Left lung (tissue), 10 donors: ENCODE results near the gene RREB1. TPM values are rescaled to one million over a fixed set of nuclear protein-coding genes. Genes with fewer than 3 reads are reported as not detected.

ENCODE experiments used
- ATAC-seq: fragments of 200-7000 bp; cut with Tn5 transposase; one replicate; pipeline ENCODE4 v1.9.1; 2020; ENCODE audit warnings: moderate library complexity
- DNase-seq, 4 donors: peaks; one replicate each; pipeline ENCODE4 v3.0.0-alpha.2; 2013 to 2020
- H3K27ac ChIP-seq, 2 donors: fragments of 200-600 bp; sonication (generic) in 1 of 2; one replicate each; pipeline versions ENCODE4 v1.5.0 to v1.8.0; 2020 to 2021
- H3K27me3 ChIP-seq, 2 donors: fragments of 200-600 bp; sonication (generic) in 1 of 2; one replicate each; pipeline versions ENCODE4 v1.5.0 to v1.8.0; 2020 to 2021
- H3K36me3 ChIP-seq, 2 donors: fragments of 200-600 bp; sonication (generic) in 1 of 2; one replicate each; pipeline versions ENCODE4 v1.5.0 to v1.8.0; 2020 to 2021
- H3K4me1 ChIP-seq, 2 donors: fragments of 200-600 bp; one replicate each; pipeline ENCODE4 v1.8.0; 2021
- H3K4me3 ChIP-seq, 2 donors: fragments of 200-600 bp; sonication (generic) in 1 of 2; one replicate each; pipeline versions ENCODE4 v1.5.0 to v1.8.0; 2020 to 2021; ENCODE audit warnings: mild to moderate bottlenecking in 1 of 2
- H3K9me3 ChIP-seq, 2 donors: fragments of 200-600 bp; sonication (generic) in 1 of 2; one replicate each; pipeline versions ENCODE4 v1.5.0 to v1.8.0; 2020 to 2021
- intact Hi-C, 2 donors: fragments of 100-400 bp; cut with DNase I; formaldehyde crosslinking; loops; one replicate each; pipeline versions ENCODE4 v1.11.2 to v1.14.2; 2022
- polyA plus RNA-seq, 6 donors: library from polyadenylated mRNA; unstranded; fragments of 120-200 nt; gene quantifications; one replicate each; pipeline ENCODE4 v1.2.1, GENCODE V29; 2013; ENCODE audit not compliant: insufficient read length in 6 of 6
- total RNA-seq, 2 donors: library from RNA; stranded (reverse); fragmentation: NEBNext Ultra II Directional; extraction: Animal tissue kit (Norgen Biotek cat#: 25700); gene quantifications; one replicate each; pipeline ENCODE4 v1.2.1, GENCODE V29; 2021
- TF ChIP-seq, protein P1 (sequence below), 2 donors: fragments of 200-600 bp; sonication (generic) in 1 of 2; IDR thresholded peaks; one replicate each; pipeline versions ENCODE4 v1.5.0 to v1.8.0; 2021; ENCODE audit warnings: antibody characterized with exemption in 2 of 2
- donor health status: DM: no; HTN: yes; CAD: no.
- donor health status: DM: no; HTN: no; CAD: no.

The RREB1 gene
- total and polyA plus RNA-seq, 8 donors: 24.1 to 54.0 (median 27.6) TPM

GRCh38 chr6:7240351-7240750, 132.6 kb downstream of the RREB1 start:
- DNase-seq (peak in 1 of 4 donors; percentile 18), ATAC-seq (no peak)
- no peak overlapping the region for H3K4me3 ChIP-seq
- intact Hi-C loops: loop anchor here in 1 of 2 donors (10.0 kb wide), 1 partner anchor 566 kb away; no protein-coding TSS in a partner anchor
- H3K36me3 ChIP-seq: peaks cover 0 to 40% of the 10 kb centered on the region in 2 donors
- H3K27me3 ChIP-seq: no peaks in the 10 kb centered on the region
- H3K4me1 ChIP-seq: peaks cover 19 to 42% of the 10 kb centered on the region in 2 donors
- H3K27ac ChIP-seq: no peak overlapping the region
- TF ChIP-seq, protein P1, sequence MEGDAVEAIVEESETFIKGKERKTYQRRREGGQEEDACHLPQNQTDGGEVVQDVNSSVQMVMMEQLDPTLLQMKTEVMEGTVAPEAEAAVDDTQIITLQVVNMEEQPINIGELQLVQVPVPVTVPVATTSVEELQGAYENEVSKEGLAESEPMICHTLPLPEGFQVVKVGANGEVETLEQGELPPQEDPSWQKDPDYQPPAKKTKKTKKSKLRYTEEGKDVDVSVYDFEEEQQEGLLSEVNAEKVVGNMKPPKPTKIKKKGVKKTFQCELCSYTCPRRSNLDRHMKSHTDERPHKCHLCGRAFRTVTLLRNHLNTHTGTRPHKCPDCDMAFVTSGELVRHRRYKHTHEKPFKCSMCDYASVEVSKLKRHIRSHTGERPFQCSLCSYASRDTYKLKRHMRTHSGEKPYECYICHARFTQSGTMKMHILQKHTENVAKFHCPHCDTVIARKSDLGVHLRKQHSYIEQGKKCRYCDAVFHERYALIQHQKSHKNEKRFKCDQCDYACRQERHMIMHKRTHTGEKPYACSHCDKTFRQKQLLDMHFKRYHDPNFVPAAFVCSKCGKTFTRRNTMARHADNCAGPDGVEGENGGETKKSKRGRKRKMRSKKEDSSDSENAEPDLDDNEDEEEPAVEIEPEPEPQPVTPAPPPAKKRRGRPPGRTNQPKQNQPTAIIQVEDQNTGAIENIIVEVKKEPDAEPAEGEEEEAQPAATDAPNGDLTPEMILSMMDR (IDR thresholded peaks at IDR 0.05): no peak
- no peaks in the 10 kb centered on the region for H3K9me3 ChIP-seq

DNA sequence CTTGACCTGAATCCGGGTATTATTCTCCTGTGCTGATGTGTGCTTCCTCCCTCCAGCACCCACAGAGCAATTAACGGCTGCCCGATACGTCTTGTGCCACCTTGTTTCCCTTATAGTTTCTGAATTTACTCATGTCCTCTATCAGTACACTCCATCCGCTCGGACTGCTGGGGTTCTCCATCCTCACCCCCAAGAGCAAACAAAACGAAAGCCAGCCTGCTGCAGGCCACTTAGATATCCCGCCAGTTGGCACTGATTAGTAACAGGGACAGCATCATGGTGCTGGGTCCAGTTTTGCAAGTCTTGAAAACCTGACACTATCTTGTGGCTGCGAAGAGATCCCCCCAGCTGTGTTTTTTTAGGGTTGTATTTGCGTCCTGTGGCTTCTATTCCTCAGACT, 133.4 kb downstream of the RREB1 start:
- DNase-seq (no peak), ATAC-seq (peak; percentile 2)
- H3K4me3 ChIP-seq: no peak overlapping the region
- no peaks in the 10 kb centered on the region for H3K27me3 ChIP-seq
- peak overlapping the region; percentile 41 to 67 for H3K27ac ChIP-seq
- H3K36me3 ChIP-seq: peaks cover 0 to 41% of the 10 kb centered on the region in 2 donors
- peaks cover 19 to 40% of the 10 kb centered on the region in 2 donors for H3K4me1 ChIP-seq
- H3K9me3 ChIP-seq: no peaks in the 10 kb centered on the region
- TF ChIP-seq, protein P1 (IDR thresholded peaks at IDR 0.05): no peak
- intact Hi-C loops: loop anchor here in 1 of 2 donors (10.0 kb wide), 1 partner anchor 566 kb away; no protein-coding TSS in a partner anchor

- intact Hi-C loops: loop anchor here in 1 of 2 donors (10.0 kb wide), 1 partner anchor 567 kb away; no protein-coding TSS in a partner anchor
- Histone ChIP-seq H3K4me1 (peaks cover 19 to 40% of the 10 kb centered on the region in 2 donors), H3K27me3 (no peaks in the 10 kb centered on the region), H3K27ac (peak overlapping the region; percentile 41 to 67), H3K4me3 (no peak overlapping the region), H3K36me3 (peaks cover 0 to 47% of the 10 kb centered on the region in 2 donors), H3K9me3 (no peaks in the 10 kb centered on the region)
- peak; percentile 52 for ATAC-seq
- TF ChIP-seq, protein P1 (IDR thresholded peaks at IDR 0.05): no peak
- DNase-seq: peak in 1 of 4 donors; percentile 70
Measured at GRCh38 chr6:7241709-7242645, 134.2 kb downstream of the RREB1 start.

- ATAC-seq: no peak
Measured at GRCh38 chr6:7242835-7243178, 135.0 kb downstream of the RREB1 start.

More at GRCh38 chr6:7242835-7243178, 135.0 kb downstream of the RREB1 start:
- Histone ChIP-seq H3K4me3 (no peak overlapping the region), H3K27me3 (no peaks in the 10 kb centered on the region), H3K4me1 (peaks cover 19 to 40% of the 10 kb centered on the region in 2 donors), H3K27ac (peak overlapping the region; percentile 41 to 67), H3K36me3 (peaks cover 0 to 55% of the 10 kb centered on the region in 2 donors), H3K9me3 (no peaks in the 10 kb centered on the region)
- intact Hi-C loops: loop anchor here in 1 of 2 donors (10.0 kb wide), 1 partner anchor 568 kb away; no protein-coding TSS in a partner anchor
- TF ChIP-seq, protein P1 (IDR thresholded peaks at IDR 0.05): no peak
- no peak for DNase-seq
